Cardiac muscle cell (in vitro differentiated cells and primary cell): ENCODE measurements around the gene MYBPC3. TPM values are rescaled to one million over a fixed set of nuclear protein-coding genes. Genes with fewer than 3 reads are reported as not detected.

Experiments
- DNase-seq, 2 donors: peaks; one replicate each; pipeline versions ENCODE4 v3.0.0 to v3.0.0-alpha.2; 2010 to 2017; ENCODE audit warnings: low read depth in 1 of 2, low spot score in 1 of 2
- H3K27ac ChIP-seq: fragments of 200-600 bp; sonication (generic); 2 replicates; pipeline ENCODE4 v1.5.1; 2016
- H3K27me3 ChIP-seq: fragments of 200-600 bp; sonication (generic); 2 replicates; pipeline ENCODE4 v1.6.0; 2016; ENCODE audit warnings: control low read depth
- H3K36me3 ChIP-seq: fragments of 200-600 bp; sonication (generic); 2 replicates; pipeline ENCODE4 v1.5.1; 2016; ENCODE audit warnings: control low read depth
- H3K4me1 ChIP-seq: fragments of 200-600 bp; sonication (generic); 2 replicates; pipeline ENCODE4 v1.8.1; 2017; ENCODE audit warnings: low read depth, mild to moderate bottlenecking, mixed run types
- H3K4me3 ChIP-seq: fragments of 200-600 bp; sonication (generic); 2 replicates; pipeline ENCODE4 v1.5.1; 2016; ENCODE audit warnings: mild to moderate bottlenecking
- H3K9me3 ChIP-seq: fragments of 200-600 bp; sonication (generic); 2 replicates; pipeline ENCODE4 v1.5.1; 2017; ENCODE audit warnings: low read depth, mild to moderate bottlenecking, control low read depth
- CTCF ChIP-seq: IDR thresholded peaks from 2 replicates; pipeline ENCODE4 v1.5.1; 2012; ENCODE audit warnings: low read depth, mild to moderate bottlenecking, low read length
- polyA plus RNA-seq: library from polyadenylated mRNA; unstranded; fragments of >200 nt; fragmentation: Nextera tagmentation; extraction: Ambion mirVana; gene quantifications from 2 replicates; pipeline ENCODE4 v1.2.1, GENCODE V29; 2016
- total RNA-seq: library from RNA; depleted of rRNA; stranded (reverse); fragments of >200 nt; gene quantifications from 2 replicates; pipeline ENCODE4 v1.2.3, GENCODE V29; 2016

The MYBPC3 gene
- total and polyA plus RNA-seq, 2 experiments from 2014 or later: 489 to 751 TPM

- no peak for DNase-seq
- H3K27me3 ChIP-seq: no peaks in the 10 kb centered on the region
- H3K4me1 ChIP-seq: peaks cover under 1% of the 10 kb centered on the region
- no peak overlapping the region for H3K4me3 ChIP-seq
- no peak overlapping the region for H3K27ac ChIP-seq
- H3K9me3 ChIP-seq: no peaks in the 10 kb centered on the region
- no peaks in the 10 kb centered on the region for H3K36me3 ChIP-seq
- TF ChIP-seq CTCF: no peak
These were observed 19.9 kb upstream of the MYBPC3 start for GRCh38 chr11:47372422-47372821.

GRCh38 chr11:47369676-47370075, 17.2 kb upstream of the MYBPC3 start:
- Histone ChIP-seq H3K4me3 (no peak overlapping the region), H3K36me3 (no peaks in the 10 kb centered on the region), H3K27ac (no peak overlapping the region), H3K4me1 (no peaks in the 10 kb centered on the region), H3K9me3 (no peaks in the 10 kb centered on the region), H3K27me3 (no peaks in the 10 kb centered on the region)
- no peak for TF ChIP-seq CTCF
- DNase-seq: no peak

GRCh38 chr11:47366020-47366490, 13.6 kb upstream of the MYBPC3 start:
- DNase-seq: no peak
- no peak for TF ChIP-seq CTCF
- Histone ChIP-seq H3K27ac (no peak overlapping the region), H3K36me3 (no peaks in the 10 kb centered on the region), H3K27me3 (no peaks in the 10 kb centered on the region), H3K4me3 (no peak overlapping the region), H3K4me1 (no peaks in the 10 kb centered on the region), H3K9me3 (no peaks in the 10 kb centered on the region)

GRCh38 chr11:47361419-47361818, 8.9 kb upstream of the MYBPC3 start:
- H3K27me3 ChIP-seq: no peaks in the 10 kb centered on the region
- H3K4me3 ChIP-seq: no peak overlapping the region
- TF ChIP-seq CTCF: no peak
- H3K4me1 ChIP-seq: no peaks in the 10 kb centered on the region
- peak overlapping the region; percentile 65 for H3K27ac ChIP-seq
- no peaks in the 10 kb centered on the region for H3K36me3 ChIP-seq
- H3K9me3 ChIP-seq: no peaks in the 10 kb centered on the region
- DNase-seq: no peak

GRCh38 chr11:47360341-47360740, 7.8 kb upstream of the MYBPC3 start:
- no peak overlapping the region for H3K4me3 ChIP-seq
- no peak for DNase-seq
- no peak for TF ChIP-seq CTCF
- H3K27ac ChIP-seq: no peak overlapping the region
- H3K27me3 ChIP-seq: no peaks in the 10 kb centered on the region
- no peaks in the 10 kb centered on the region for H3K36me3 ChIP-seq
- H3K4me1 ChIP-seq: no peaks in the 10 kb centered on the region
- H3K9me3 ChIP-seq: no peaks in the 10 kb centered on the region

GRCh38 chr11:47359586-47359985, 7.1 kb upstream of the MYBPC3 start:
- no peak overlapping the region for H3K27ac ChIP-seq
- H3K27me3 ChIP-seq: no peaks in the 10 kb centered on the region
- no peak overlapping the region for H3K4me3 ChIP-seq
- TF ChIP-seq CTCF: no peak
- no peaks in the 10 kb centered on the region for H3K9me3 ChIP-seq
- peaks cover 4% of the 10 kb centered on the region for H3K4me1 ChIP-seq
- no peak for DNase-seq
- H3K36me3 ChIP-seq: no peaks in the 10 kb centered on the region
